ENCODE results near the gene ACAT1. TPM values are rescaled to one million over a fixed set of nuclear protein-coding genes. Genes with fewer than 3 reads are reported as not detected.
A peak's percentile ranks its signal among the peaks of the same experiment; 100 is the strongest.

ACAT1 gene
- polyA plus RNA-seq, 1 donor (not counting 4 experiments of a cell fraction or from before 2014, with no cell fraction given) = 106 TPM

DNA sequence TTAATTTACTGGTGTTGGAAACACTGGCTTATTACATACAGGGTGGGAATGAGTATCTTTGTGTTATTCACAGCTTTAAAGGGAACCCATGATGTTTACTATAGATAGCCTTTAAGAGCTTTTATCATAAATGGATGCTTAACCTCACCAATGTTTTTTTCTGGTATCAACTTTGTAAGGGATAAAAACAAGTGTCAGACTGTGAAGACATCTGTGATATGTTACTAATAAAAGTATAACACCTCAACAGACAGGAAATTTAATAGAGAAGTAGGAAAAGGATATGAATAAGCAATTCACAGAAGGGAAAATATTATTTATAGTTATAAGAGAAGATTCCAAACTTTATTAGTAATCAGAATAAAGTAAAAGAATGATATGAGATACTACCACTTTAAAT is 46.3 kb downstream of the ACAT1 start:
- Histone ChIP-seq H3K27ac (ENCODE audit: control insufficient read depth, insufficient read depth, low read length) (no peak overlapping the region), H3K27me3 (ENCODE audit: control insufficient read depth, extremely low read depth, insufficient read depth, low read length) (no peaks in the 10 kb centered on the region), H3K36me3 (ENCODE audit: control insufficient read depth in 2 of 2, extremely low read depth in 1 of 2, insufficient read depth in 2 of 2, low read length in 2 of 2) (peaks cover 7 to 13% of the 10 kb centered on the region in 2 experiments), H3K4me1 (ENCODE audit: control insufficient read depth, extremely low read depth, insufficient read depth, low read length) (no peaks in the 10 kb centered on the region), H3K9ac (ENCODE audit: control insufficient read depth, extremely low read depth, insufficient read depth, low read length) (no peak overlapping the region), H4K20me1 (ENCODE audit: control insufficient read depth, extremely low read depth, insufficient read depth, low read length) (no peaks in the 10 kb centered on the region), H3K4me2 (ENCODE audit: control insufficient read depth, extremely low read depth, insufficient read depth, low read depth, low read length) (no peak overlapping the region), H3K79me2 (ENCODE audit: control insufficient read depth, insufficient read depth, low read length) (no peaks in the 10 kb centered on the region), H3K9me1 (ENCODE audit: control insufficient read depth, extremely low read depth, insufficient read depth, low read length) (no peaks in the 10 kb centered on the region), H2AFZ (ENCODE audit: control insufficient read depth, low read length) (no peak overlapping the region), H3K4me3 (ENCODE audit: control insufficient read depth in 2 of 3, extremely low read depth in 1 of 3, insufficient read depth in 2 of 3, low read depth in 1 of 3, low read length in 3 of 3) (no peak overlapping the region), H3K9me3 (ENCODE audit: control insufficient read depth, low read depth, low read length) (no peaks in the 10 kb centered on the region)
- dilution Hi-C loops (cut with MboI; ENCODE audit: extremely low pct_ligation_motif_present, low sequenced_read_pairs) = no loop called here
- FAIRE-seq (no peak), DNase-seq (ENCODE audit: low read depth, low spot score) (no peak)
- TF ChIP-seq, protein P1, sequence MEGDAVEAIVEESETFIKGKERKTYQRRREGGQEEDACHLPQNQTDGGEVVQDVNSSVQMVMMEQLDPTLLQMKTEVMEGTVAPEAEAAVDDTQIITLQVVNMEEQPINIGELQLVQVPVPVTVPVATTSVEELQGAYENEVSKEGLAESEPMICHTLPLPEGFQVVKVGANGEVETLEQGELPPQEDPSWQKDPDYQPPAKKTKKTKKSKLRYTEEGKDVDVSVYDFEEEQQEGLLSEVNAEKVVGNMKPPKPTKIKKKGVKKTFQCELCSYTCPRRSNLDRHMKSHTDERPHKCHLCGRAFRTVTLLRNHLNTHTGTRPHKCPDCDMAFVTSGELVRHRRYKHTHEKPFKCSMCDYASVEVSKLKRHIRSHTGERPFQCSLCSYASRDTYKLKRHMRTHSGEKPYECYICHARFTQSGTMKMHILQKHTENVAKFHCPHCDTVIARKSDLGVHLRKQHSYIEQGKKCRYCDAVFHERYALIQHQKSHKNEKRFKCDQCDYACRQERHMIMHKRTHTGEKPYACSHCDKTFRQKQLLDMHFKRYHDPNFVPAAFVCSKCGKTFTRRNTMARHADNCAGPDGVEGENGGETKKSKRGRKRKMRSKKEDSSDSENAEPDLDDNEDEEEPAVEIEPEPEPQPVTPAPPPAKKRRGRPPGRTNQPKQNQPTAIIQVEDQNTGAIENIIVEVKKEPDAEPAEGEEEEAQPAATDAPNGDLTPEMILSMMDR (optimal IDR thresholded peaks at IDR 0.05 in 1 of 3, IDR thresholded peaks at IDR 0.05 in 1 of 3, conservative IDR thresholded peaks at IDR 0.05 in 1 of 3; ENCODE audit: extremely low read depth in 1 of 3, insufficient read depth in 2 of 3, low read length in 3 of 3) = no peak
- TF ChIP-seq EZH2 (IDR thresholded peaks at IDR 0.05; ENCODE audit: low read length) = no peak

DNA sequence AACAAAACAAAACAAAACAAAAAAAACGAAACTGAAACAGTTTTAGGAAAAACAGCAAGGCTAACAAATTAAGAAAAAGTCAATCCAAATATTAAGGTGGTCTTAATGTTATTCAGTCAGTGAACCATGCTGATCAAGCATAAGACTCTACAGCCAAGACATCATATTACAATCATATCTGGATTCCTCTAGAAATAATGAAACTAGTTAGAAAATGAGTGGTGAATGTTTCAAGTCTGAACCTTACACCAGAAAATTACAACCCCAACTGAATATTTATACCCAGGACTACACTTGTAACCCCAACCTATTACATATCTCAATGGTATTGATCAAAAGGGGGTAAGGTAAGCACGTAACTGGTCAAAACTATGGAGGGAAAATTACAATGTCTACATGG is 48.8 kb downstream of the ACAT1 start:
- Histone ChIP-seq H3K27me3 (ENCODE audit: control insufficient read depth, extremely low read depth, insufficient read depth, low read length) (no peaks in the 10 kb centered on the region), H3K9me3 (ENCODE audit: control insufficient read depth, low read depth, low read length) (no peaks in the 10 kb centered on the region), H3K9me1 (ENCODE audit: control insufficient read depth, extremely low read depth, insufficient read depth, low read length) (no peaks in the 10 kb centered on the region), H3K79me2 (ENCODE audit: control insufficient read depth, insufficient read depth, low read length) (no peaks in the 10 kb centered on the region), H3K4me3 (ENCODE audit: control insufficient read depth in 2 of 3, extremely low read depth in 1 of 3, insufficient read depth in 2 of 3, low read depth in 1 of 3, low read length in 3 of 3) (no peak overlapping the region), H2AFZ (ENCODE audit: control insufficient read depth, low read length) (no peak overlapping the region), H3K9ac (ENCODE audit: control insufficient read depth, extremely low read depth, insufficient read depth, low read length) (no peak overlapping the region), H3K36me3 (ENCODE audit: control insufficient read depth in 2 of 2, extremely low read depth in 1 of 2, insufficient read depth in 2 of 2, low read length in 2 of 2) (peaks cover 5 to 23% of the 10 kb centered on the region in 2 experiments), H3K27ac (ENCODE audit: control insufficient read depth, insufficient read depth, low read length) (no peak overlapping the region), H3K4me2 (ENCODE audit: control insufficient read depth, extremely low read depth, insufficient read depth, low read depth, low read length) (no peak overlapping the region), H3K4me1 (ENCODE audit: control insufficient read depth, extremely low read depth, insufficient read depth, low read length) (no peaks in the 10 kb centered on the region), H4K20me1 (ENCODE audit: control insufficient read depth, extremely low read depth, insufficient read depth, low read length) (no peaks in the 10 kb centered on the region)
- FAIRE-seq (peak; percentile 20), DNase-seq (ENCODE audit: low read depth, low spot score) (no peak)
- TF ChIP-seq EZH2 (IDR thresholded peaks at IDR 0.05; ENCODE audit: low read length) = no peak
- TF ChIP-seq, protein P1 (optimal IDR thresholded peaks at IDR 0.05 in 1 of 3, IDR thresholded peaks at IDR 0.05 in 1 of 3, conservative IDR thresholded peaks at IDR 0.05 in 1 of 3; ENCODE audit: extremely low read depth in 1 of 3, insufficient read depth in 2 of 3, low read length in 3 of 3) = no peak
- dilution Hi-C loops (cut with MboI; ENCODE audit: extremely low pct_ligation_motif_present, low sequenced_read_pairs) = no loop called here
